ENCODE results near the gene ZMYM2.

DNA sequence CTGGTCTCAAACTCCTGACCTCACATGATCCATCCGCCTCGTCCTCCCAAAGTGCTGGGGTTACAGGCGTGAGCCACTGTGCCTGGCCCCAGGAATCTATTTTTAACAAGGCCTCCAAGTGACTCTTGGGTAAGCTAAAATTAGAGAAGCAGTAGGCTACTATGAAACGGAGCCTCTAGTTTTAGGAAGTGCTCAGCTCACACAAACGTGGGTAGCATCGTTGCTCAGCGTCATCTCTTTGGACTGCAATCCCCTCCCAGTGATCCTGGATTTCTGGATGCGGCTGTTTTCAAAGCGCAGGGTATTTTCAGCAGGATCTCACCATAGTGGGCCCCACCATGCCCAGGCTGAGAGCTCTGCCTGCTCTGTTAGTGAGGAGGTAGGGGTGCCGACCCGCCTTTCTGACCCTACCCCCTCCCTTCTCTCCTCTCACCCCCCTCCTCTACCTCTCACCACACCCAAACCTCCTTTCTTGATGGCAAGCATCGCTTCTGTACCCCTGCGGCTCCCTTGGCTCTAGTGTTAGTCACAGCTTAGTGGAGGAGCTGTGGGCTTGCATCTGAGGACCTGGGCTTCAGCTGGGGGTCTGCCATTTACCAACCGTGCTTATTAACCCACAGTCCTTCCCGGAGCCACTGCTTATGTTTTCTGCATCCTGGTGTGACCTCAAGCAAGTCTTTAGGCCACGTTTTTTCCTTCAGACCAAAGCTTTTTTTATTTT lies 168.2 kb downstream of the ZMYM2 start:
- no peak for TF ChIP-seq POLR2A (IDR thresholded peaks at IDR 0.05; ENCODE audit: low read depth, low read length)
- no peak for TF ChIP-seq POLR2AphosphoS5 (IDR thresholded peaks at IDR 0.05; ENCODE audit: low read depth, low read length)

Data from GM12891 (cell line).